ENCODE results near the gene OTOP3.

OTOP3 gene

GRCh38 chr17:74951680-74952421 lies 16.2 kb downstream of the OTOP3 start:
- no peak overlapping the region for H3K27ac ChIP-seq
- no peak for TF ChIP-seq CTCF (IDR thresholded peaks at IDR 0.05)
- TF ChIP-seq ZFX (IDR thresholded peaks at IDR 0.05; ENCODE audit: borderline replicate concordance): no peak

GRCh38 chr17:74952431-74953133 lies 16.9 kb downstream of the OTOP3 start:
- no peak for TF ChIP-seq ZFX (IDR thresholded peaks at IDR 0.05; ENCODE audit: borderline replicate concordance)
- no peak for TF ChIP-seq CTCF (IDR thresholded peaks at IDR 0.05)
- H3K27ac ChIP-seq: no peak overlapping the region

GRCh38 chr17:74953134-74953687 lies 17.5 kb downstream of the OTOP3 start:
- H3K27ac ChIP-seq: no peak overlapping the region
- TF ChIP-seq CTCF (IDR thresholded peaks at IDR 0.05) (no peak), ZFX (IDR thresholded peaks at IDR 0.05; ENCODE audit: borderline replicate concordance) (no peak)

GRCh38 chr17:74954115-74954514 lies 18.4 kb downstream of the OTOP3 start:
- TF ChIP-seq ZFX (IDR thresholded peaks at IDR 0.05; ENCODE audit: borderline replicate concordance): no peak
- TF ChIP-seq CTCF (IDR thresholded peaks at IDR 0.05): no peak
- H3K27ac ChIP-seq: no peak overlapping the region

GRCh38 chr17:74954665-74955421 lies 19.1 kb downstream of the OTOP3 start:
- TF ChIP-seq ZFX (IDR thresholded peaks at IDR 0.05; ENCODE audit: borderline replicate concordance) (no peak), CTCF (IDR thresholded peaks at IDR 0.05) (no peak)
- no peak overlapping the region for H3K27ac ChIP-seq

- TF ChIP-seq CTCF (IDR thresholded peaks at IDR 0.05): no peak
- TF ChIP-seq ZFX (IDR thresholded peaks at IDR 0.05; ENCODE audit: borderline replicate concordance): no peak
- H3K27ac ChIP-seq: no peak overlapping the region
Measured at GRCh38 chr17:74956093-74956492, 20.4 kb downstream of the OTOP3 start.
